Raji (cell line): ENCODE data around the gene LRMDA.

Experiments
- POLR2A ChIP-seq: IDR thresholded peaks from 2 replicates; pipeline ENCODE4 v1.6.1; 2011; ENCODE audit warnings: low read depth, low read length, control low read depth; ENCODE audit not compliant: insufficient read depth

The LRMDA gene

DNA sequence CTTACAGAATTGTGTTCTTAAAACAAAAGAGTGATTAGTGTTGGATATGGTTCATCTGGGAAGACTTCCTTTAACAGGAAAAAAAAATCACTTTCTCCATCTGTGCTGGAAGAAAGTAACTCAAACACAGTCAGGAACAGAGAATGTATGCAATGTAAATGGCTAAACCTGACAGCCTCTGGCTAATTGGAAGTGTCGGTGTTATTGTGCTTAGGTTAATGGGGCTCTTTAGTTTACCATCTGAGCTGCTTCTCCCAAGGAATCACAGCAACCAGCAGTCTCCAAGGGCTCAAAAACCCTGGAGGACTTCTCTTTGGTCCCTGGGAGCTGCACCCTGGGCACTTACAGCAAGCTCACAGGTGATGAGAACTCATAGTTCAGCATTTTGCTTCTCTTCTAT, 724.5 kb downstream of the LRMDA start:
- no peak for TF ChIP-seq POLR2A

- no peak for TF ChIP-seq POLR2A
Measured at GRCh38 chr10:76160446-76161300, 729.2 kb downstream of the LRMDA start.

GRCh38 chr10:76161301-76161582, 729.8 kb downstream of the LRMDA start:
- TF ChIP-seq POLR2A: no peak

DNA sequence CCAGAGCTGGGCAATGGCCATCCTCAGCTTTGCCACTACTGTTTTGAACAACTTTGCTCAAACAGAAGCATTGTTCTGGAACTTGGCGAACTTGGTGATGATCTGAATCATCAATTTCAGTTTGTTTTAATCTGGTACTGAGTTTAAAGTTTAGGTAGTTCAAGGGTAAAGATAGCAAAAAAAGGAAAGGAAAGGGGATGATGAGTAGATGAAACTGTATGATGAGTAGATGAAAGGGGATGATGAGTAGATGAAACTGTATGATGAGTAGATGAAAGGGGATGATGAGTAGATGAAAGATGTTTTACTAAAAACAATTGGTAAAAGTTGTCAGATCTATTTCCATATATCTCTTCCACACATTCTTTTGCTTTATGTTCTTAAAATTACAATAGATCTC, 737.0 kb downstream of the LRMDA start:
- TF ChIP-seq POLR2A: no peak

DNA sequence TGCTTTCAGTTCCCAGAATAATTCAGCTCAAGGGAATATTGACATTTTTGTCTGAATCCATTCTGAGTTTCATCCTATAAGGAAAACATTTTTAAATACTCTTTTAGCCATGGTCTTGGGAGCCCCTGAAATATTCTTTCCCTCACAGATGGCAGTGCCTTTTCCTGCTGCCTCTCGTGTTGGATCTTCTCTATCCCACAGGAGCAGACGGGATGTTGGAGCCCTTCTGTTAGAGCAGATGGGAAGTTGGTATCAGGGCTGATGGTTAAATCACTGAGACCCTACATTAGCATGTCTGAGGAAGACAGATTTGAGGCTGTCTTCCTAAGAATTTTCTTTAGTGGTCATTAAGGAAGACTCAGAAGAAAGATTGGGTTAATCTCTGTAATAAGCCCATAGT, 737.8 kb downstream of the LRMDA start:
- no peak for TF ChIP-seq POLR2A

DNA sequence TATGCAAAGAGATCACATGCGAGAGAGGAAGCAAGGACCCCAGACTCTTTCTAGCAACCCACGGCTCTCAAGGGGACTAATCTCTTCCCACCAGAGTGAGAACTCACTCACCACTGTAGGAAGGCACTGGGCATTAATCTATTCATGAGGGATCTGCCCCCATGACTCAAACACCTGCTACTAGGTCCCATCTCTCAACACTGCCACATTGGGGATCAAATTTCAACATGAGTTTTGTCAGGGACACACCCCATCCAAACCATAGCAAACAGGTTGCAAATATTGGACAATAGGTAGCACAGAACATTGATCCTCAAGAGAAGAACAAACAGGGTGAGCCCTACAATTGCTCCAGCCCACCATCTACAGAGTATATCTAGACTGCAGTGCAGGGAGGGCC, 740.6 kb downstream of the LRMDA start:
- TF ChIP-seq POLR2A: no peak

DNA sequence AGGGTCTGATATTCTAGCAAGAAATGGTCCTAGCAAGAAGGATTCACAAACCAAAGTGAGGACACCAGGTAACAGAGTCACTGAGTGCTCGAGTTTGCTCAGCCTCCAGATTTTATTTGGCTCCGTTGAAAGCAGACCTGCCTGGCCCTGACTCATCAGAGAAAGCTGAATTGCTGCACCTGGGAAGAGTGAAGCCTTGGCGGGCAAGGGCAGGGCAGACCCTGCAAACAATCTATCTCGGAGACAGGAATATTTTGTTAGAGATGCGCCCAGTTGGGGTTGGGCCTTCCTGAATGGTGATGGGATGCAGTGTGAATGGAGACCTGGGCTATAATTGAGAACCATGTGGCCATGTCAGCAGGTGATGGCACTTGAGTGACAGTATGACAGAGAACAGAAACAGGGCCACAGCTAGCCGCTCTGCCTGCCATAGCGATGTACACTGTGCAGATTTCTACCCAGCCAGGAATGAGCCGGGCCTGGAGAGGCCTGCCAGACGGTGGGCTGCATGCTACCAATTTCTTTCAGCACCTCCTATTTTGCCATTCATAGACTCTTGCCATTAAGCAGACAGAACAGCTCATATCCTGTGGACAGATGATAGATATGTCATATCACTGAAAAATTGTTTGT, 744.2 kb downstream of the LRMDA start:
- TF ChIP-seq POLR2A: no peak

DNA sequence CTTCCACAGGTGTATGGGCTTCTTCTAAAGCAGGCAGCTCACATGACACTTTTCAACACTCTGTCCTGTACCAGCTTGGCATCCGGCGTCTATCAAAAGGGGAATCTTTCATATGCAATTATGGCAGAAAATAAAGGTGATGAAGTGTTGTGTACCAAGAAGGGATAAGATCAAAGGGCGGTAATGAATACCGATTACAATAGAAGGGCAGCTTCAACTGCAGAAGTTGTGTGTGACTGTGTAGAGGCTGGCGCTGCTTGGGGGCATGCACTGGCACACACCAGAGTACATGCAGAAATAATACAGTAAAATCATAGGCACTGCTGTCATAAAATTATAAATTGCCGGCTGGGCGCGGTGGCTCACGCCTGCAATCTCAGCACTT, 744.7 kb downstream of the LRMDA start:
- no peak for TF ChIP-seq POLR2A

GRCh38 chr10:76177936-76178335, 746.5 kb downstream of the LRMDA start:
- TF ChIP-seq POLR2A: no peak

DNA sequence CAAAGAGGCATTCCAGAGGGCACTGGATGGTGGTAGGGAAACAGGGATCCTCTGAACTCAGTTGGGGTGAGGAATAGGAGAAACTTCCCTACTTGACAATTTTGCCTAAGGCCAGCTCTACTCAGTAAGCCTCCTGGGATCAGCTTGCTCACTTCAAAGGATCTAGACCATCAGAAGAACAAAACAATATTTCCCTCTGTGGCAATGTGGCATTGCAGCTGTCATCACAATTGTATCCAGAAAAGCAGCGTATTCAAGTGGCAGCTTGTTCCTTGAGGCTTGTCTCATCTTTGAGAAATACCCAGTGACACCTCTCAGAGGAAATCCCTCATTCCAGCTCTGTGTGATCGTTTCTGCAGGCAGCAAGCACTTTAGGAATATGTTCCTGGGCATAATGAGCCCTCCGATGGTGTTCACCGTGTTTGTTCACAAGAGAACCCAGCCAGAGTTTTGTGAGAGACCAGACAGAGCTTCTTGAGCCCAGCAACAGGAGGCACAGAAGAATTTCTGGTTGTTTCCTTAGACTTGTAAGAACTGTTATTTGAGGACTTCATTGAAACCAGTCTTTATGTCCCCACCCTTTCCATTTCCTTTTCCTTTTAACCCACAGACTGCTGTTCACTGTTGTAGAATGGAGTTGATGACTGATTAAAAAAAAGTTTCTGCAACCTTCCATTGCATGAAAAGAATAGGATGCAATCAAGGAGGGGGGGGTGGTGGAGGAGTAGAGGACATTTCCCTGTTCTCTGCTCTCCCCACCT, 747.3 kb downstream of the LRMDA start:
- TF ChIP-seq POLR2A: no peak

- TF ChIP-seq POLR2A: no peak
Measured at GRCh38 chr10:76179806-76180205, 748.4 kb downstream of the LRMDA start.

DNA sequence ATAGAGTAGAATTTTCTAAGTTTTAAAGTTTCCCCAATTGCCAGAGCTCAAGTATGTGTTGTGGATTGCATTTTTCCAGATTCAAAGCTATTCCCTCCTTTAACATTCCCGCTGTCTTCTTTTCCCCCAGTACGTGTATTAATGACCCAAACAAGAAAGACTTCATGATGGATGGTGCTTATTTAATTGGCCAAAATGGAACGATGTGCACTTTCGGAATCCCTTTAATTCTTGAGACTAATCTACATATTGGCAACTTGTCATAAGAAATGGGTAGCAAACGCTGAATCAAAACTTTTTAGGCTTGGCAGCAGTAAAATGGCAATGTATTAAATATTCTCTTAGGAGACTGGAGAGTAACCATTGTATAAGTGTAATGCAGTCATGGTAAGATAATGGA, 753.2 kb downstream of the LRMDA start:
- TF ChIP-seq POLR2A: no peak

GRCh38 chr10:76185471-76186301, 754.3 kb downstream of the LRMDA start:
- TF ChIP-seq POLR2A: no peak

DNA sequence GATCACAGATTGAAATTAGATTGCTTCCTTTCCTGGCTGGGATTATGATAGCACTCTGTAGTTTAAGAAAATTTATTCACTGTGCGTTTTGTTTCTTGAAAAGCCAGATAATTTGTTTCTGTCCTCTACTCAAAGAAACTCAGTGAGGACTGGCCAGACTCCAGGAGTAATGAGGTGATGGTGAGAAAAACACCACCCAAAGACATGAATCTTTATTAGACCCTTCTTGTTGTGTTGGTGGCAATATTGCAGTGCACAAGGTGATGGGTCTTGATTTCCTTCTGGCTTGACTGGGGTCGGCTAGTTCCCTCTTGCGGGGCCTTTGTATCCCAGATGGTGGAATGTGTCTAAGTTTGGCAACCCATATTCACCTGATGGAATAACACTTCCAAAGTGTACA, 756.8 kb downstream of the LRMDA start:
- TF ChIP-seq POLR2A: no peak

- TF ChIP-seq POLR2A: no peak
Measured at GRCh38 chr10:76190634-76191270, 759.3 kb downstream of the LRMDA start.
